ENCODE results near the gene GPRIN2. TPM values are rescaled to one million over a fixed set of nuclear protein-coding genes. Genes with fewer than 3 reads are reported as not detected.

Gene GPRIN2
- polyA plus RNA-seq, 1 donor from 2014 or later = 7.1 TPM

- TF ChIP-seq POLR2AphosphoS5 (IDR thresholded peaks at IDR 0.05) = no peak
- TF ChIP-seq REST (IDR thresholded peaks at IDR 0.05; ENCODE audit: borderline replicate concordance) = no peak
- no peak for TF ChIP-seq EP300 (conservative IDR thresholded peaks at IDR 0.05; ENCODE audit: poor library complexity, severe bottlenecking)
- TF ChIP-seq TAF1 (IDR thresholded peaks at IDR 0.05; ENCODE audit: low read depth) = no peak
- TF ChIP-seq RAD21 (conservative IDR thresholded peaks at IDR 0.05) = no peak
- no peak for TF ChIP-seq SMC3 (conservative IDR thresholded peaks at IDR 0.05; ENCODE audit: poor library complexity)
- TF ChIP-seq EZH2 (IDR thresholded peaks at IDR 0.05; ENCODE audit: borderline replicate concordance, insufficient read depth, low read length, poor library complexity, severe bottlenecking) = no peak
- TF ChIP-seq MXI1 (conservative IDR thresholded peaks at IDR 0.05; ENCODE audit: poor library complexity, severe bottlenecking) = no peak
- no peak for TF ChIP-seq CTCF (IDR thresholded peaks at IDR 0.05; ENCODE audit: poor library complexity, severe bottlenecking)
- Histone ChIP-seq H3K4me3 (ENCODE audit: low read length) (no peak overlapping the region), H3K9ac (ENCODE audit: low read length) (no peak overlapping the region), H3K27me3 (ENCODE audit: insufficient read depth, low read depth, low read length) (no peaks in the 10 kb centered on the region), H3K27ac (ENCODE audit: low read length) (no peak overlapping the region), H3F3A (ENCODE audit: insufficient read depth, low read length, poor library complexity, severe bottlenecking) (no peaks in the 10 kb centered on the region), H3K9me3 (ENCODE audit: low read length) (no peaks in the 10 kb centered on the region), H3K4me2 (ENCODE audit: low read length) (no peak overlapping the region), H3K79me2 (replicated peaks; ENCODE audit: insufficient read depth, low read length) (no peaks in the 10 kb centered on the region), H3K9me2 (ENCODE audit: insufficient read depth, low read length) (no peaks in the 10 kb centered on the region), H2AFZ (ENCODE audit: low read depth, low read length) (no peak overlapping the region), H4K20me1 (ENCODE audit: insufficient read depth) (no peaks in the 10 kb centered on the region), H3K36me3 (ENCODE audit: insufficient read depth, low read length) (no peaks in the 10 kb centered on the region)
Observed at GRCh38 chr10:46523119-46523961, 33.1 kb downstream of the GPRIN2 start.

GRCh38 chr10:46522295-46523118, 34.0 kb downstream of the GPRIN2 start:
- Histone ChIP-seq H3K27me3 (ENCODE audit: insufficient read depth, low read depth, low read length) (no peaks in the 10 kb centered on the region), H3K79me2 (replicated peaks; ENCODE audit: insufficient read depth, low read length) (no peaks in the 10 kb centered on the region), H3F3A (ENCODE audit: insufficient read depth, low read length, poor library complexity, severe bottlenecking) (no peaks in the 10 kb centered on the region), H3K9ac (ENCODE audit: low read length) (no peak overlapping the region), H4K20me1 (ENCODE audit: insufficient read depth) (no peaks in the 10 kb centered on the region), H3K36me3 (ENCODE audit: insufficient read depth, low read length) (no peaks in the 10 kb centered on the region), H3K27ac (ENCODE audit: low read length) (no peak overlapping the region), H2AFZ (ENCODE audit: low read depth, low read length) (no peak overlapping the region), H3K4me3 (ENCODE audit: low read length) (no peak overlapping the region), H3K4me2 (ENCODE audit: low read length) (no peak overlapping the region), H3K9me2 (ENCODE audit: insufficient read depth, low read length) (no peaks in the 10 kb centered on the region), H3K9me3 (ENCODE audit: low read length) (no peaks in the 10 kb centered on the region)
- TF ChIP-seq EZH2 (IDR thresholded peaks at IDR 0.05; ENCODE audit: borderline replicate concordance, insufficient read depth, low read length, poor library complexity, severe bottlenecking) (no peak), EP300 (conservative IDR thresholded peaks at IDR 0.05; ENCODE audit: poor library complexity, severe bottlenecking) (no peak), REST (IDR thresholded peaks at IDR 0.05; ENCODE audit: borderline replicate concordance) (no peak), SMC3 (conservative IDR thresholded peaks at IDR 0.05; ENCODE audit: poor library complexity) (no peak), RAD21 (conservative IDR thresholded peaks at IDR 0.05) (no peak), TAF1 (IDR thresholded peaks at IDR 0.05; ENCODE audit: low read depth) (no peak)

Data from neural cell (in vitro differentiated cells).